GM04504 (cell line): ENCODE results near the gene CD6.

Experiments
- DNase-seq: peaks from one replicate; pipeline ENCODE4 v3.0.0-alpha.2; 2012; ENCODE audit warnings: low read depth

The CD6 gene

DNA sequence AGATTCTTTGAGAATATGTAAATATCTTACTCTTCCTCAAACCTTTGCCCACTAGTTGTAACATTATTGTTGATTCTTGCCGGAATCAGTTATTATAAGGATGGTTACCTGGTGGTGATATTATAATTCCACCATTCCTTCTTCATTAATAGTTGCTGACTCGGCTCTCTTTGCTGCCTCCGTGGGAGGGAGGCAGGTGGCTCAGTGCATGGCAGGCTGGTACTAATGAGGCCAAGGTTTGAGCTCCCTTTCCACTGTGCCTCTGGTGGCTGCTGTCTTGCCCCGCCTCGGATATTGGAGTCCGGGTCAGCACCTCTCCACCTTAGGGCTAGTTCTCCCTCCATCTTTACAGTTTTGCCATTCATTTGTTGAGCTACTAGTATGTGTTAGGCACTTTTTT is 12.7 kb downstream of the CD6 start:
- no peak for DNase-seq

DNA sequence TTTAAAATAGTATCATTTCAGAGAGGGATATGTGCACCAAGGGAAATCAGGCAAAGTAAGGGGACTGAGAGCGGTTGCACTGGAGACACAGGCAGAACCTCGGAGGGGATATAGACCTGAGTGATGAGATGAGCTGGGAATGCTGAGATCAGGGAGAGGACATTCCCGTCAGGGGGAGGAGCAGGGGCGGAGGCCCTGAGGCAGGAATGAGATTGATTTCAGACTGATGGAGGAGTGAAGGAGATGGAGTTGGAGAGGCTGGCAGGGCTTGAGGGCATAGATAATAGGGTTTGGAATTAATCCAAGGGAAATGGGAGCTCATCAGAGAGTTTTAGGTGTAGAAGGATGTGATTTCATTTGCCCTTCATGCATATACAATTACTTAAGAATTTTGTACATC is 13.2 kb downstream of the CD6 start:
- DNase-seq: no peak

DNA sequence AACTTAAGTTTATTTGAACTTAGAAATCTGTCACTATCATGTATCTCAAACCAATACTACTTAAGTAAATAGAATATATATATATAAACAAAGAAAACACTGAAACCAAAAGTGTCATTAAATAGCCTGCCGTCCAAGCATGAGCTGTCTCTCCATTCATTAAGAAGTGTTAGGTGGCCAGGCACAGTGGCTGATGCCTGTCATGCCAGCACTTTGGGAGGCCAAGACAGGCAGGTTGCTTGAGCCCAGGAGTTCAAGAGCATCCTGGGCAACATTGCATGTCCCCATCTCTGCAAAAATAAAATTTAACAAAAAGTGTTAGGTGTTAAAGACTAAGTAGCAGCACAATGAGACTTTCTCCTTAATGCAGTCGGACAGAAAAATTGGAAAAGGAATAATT is 14.0 kb downstream of the CD6 start:
- no peak for DNase-seq

DNA sequence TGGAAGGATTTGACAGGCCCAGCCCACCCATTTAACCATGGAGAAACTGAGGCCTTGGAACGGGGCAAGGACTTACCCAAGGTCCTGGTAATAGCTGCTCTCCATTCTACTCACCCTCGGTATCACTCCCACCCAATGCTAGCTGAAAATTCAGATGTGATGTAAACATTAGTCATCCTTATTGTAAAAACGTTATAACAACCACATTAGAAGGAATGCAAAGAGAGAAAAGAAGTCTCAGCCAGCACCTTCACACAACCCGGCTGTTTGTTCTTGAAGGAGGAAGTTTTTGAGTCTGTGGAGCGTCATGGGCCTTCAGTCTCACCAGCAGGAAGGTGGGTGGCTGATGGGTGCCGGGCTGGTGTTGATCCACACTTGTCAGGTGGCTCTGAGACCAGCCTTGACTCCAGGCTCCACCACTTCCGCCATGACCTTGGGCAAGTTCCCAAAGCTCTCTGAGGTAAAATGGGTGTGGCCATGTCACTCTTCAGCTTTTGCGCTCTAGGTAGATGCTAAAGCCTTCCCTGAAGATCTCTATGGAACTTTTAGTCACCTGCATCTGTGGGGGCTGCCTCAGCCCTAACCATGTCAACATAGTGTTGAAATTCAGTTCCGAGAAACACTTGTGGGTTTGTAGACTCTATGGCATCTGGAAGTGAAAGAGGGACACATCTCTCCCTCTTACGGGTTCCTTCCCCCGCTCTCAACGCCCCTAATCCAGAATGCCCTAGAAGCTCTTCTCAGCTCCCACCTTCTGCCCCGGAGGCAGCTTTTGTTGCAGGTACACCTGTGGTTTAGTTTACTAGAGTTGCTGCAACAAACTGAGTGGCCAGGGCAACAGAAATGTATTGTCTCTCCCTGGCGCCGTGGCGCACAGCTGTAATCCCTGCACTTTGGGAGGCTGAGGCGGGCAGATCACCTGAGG is 14.8 kb downstream of the CD6 start:
- no peak for DNase-seq

DNA sequence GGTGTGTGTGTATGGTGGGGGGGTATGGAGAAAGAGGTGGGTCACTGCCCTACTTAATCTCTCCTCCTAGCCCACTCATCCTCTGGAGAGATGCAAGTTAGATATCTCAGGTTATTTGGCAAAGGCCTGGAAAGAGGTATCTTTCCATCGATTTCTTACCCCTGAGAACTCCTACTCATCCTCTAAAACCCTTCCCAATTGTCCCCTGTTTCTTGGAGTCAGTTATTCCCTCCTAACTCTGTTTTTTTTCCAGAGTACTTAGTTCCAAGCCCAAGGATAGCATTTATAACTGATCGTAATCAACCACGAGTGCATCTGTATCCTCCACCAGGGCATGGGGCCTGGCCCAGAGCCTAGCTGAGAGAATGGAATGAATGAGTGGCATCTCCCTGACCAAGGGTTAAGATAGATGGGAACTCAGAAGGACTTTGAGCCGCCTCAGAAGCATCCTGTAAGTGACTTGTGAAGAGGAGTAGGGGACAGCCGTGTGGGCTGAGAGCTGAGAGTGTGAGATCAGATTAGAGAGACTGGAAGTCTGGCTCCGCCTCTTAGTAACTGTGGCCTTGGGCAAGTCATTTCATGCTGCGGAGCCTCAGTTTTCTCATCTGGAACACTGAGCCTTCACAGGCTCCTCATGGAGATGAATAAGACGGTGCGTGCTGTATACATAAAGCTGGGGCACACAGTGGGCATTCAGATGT is 16.2 kb downstream of the CD6 start:
- DNase-seq: no peak

DNA sequence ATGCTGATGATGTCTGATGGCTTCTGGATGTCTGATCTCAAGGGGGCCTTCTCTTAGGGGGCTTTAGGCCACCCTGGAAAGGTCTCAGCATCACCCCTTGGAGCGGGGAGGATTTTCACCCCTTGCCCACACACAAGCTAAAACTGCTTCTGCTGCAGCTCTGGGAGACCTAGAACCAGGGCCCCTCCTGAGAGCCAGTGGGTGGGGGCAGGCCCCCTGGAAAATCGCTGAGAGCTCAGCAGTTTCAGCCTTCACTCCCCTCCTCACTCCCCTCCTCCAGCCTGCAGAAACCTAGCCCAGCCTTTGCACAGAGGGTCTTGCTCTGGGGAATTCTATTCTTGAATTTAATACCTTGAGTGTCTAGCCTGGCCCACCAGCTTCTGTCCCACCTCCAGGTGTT is 17.2 kb downstream of the CD6 start:
- no peak for DNase-seq

DNA sequence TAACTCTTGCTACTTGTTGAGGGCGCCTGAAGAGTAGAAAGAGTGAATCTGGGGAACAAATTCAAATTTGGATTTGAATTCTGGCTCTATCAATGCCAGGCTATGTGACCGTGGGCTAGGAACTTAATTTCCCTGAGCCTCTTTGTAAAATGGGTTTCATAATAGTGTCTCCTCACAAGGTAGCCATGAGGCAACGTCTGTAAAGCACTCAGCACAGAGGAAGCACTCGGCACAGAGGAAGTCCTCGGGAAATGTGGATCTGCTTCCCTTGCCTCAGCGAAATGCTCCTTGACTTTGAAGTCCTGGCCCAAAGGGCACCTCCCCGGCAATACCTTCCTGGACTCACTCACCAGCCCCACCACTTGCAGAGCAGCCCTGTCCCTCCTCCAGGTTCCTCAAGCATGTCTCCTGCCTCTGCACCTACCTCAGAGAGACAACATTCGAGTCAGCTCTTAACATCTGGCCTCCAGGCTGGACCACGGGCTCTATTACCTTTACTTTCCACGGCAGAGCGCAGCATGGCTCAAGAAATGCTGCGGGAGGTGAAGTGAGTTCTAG is 17.7 kb downstream of the CD6 start:
- no peak for DNase-seq

DNA sequence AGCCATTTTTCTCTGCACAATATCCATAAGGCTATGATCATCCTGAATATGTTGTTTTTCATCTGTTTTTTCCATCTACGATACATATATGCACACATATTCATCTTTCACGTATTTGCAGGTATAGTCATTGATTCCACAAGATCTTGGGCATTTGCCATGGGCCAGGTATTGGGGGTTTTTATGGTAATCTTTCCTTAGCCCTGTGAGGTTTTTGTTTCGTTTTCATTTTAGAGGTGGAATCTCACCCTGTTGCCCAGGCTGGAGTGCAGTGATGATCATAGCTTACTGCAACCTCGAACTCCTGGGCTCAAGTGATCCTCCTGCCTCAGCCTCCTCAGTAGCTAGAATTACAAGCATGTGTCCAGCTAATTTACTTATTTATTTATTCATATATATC is 20.0 kb downstream of the CD6 start:
- no peak for DNase-seq

DNA sequence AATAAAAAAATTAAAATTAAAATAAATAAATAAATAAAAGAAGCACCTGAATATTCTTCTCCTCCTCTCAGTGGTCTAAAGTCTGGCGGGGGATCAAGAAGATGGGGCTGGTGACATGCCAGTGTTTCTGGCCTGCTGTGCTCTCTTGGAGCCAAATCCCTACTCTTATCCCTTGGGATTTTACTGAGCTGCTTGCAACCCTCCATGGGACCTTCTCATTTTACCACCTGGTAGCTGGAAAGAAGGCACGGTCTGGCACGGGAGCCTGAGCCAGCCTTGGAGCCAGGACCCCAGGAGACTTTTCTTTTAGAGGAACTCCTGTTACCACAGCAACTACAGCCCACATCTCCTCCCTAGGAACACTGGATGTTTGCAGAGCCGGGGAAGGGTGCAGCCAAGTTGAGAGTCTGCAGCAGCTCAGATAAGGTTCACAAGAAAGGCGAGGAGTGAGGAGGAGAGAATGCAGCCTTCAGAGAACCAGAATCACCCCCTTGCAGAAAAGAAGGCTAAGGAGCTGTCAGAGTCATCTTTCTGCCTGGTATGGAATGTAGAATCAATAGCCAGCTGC is 21.4 kb downstream of the CD6 start:
- no peak for DNase-seq

DNA sequence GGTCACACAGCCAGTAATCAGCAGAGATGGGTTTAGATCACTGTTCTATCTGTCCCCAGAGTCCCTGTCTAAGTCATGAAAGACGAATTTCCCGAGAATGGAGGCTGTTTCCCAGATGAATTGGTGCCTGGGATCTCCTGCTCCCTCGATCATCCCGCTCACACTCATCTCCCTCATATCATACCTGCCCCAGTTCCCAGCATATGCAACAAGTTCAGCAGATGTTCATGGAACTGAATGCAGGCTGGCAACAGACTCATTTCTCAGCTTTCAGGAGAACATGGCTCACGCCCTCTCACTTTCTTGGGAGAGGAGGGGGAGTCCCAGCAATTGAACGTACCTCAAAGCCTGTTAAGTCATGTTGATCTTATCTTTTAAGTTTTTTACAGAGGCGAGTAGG is 22.1 kb downstream of the CD6 start:
- DNase-seq: no peak

DNA sequence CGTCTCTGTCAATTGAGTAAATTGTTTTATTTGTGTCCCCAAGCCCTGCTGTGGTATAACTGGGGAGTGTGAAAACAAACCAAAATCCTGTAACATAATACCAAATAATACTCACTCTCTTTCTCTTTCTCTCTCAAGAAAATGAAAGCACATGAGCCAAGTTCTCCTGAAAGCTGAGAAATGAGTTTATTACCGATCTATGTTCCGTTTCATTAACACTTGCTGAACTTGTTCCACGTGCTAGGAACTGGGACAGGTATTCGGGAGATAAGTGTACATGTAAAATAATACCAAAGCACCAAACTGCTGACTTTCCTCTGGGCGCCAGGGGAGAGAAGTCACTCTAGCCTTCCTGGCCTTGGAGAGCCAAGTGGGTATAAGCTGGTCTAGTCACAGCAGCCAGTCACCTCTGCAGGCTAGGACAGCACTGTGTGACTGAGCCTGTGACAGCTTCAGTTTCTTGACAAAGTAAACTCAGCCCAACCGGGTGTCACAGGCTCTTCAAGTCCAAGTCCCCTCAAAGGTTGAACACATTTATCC is 23.1 kb downstream of the CD6 start:
- DNase-seq: no peak

DNA sequence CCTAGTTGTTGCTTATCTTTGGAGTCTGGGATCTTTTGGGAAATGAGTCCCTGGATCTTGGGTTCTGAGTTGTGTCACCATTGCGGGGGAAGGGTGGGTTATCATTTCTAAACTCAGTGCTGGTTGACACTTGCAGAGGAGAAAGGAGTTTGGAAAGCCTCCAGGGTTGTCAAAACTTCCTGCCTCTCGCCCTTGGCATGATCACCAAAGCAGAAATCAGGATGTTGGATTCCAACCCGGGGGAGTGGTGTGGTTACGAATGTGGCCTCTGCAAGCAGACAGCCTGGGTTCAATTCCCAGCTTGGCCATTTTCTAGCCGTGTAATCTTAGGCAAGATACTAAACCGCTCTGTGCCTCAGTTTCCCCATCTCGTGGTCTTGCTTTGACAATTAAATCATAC is 24.3 kb downstream of the CD6 start:
- no peak for DNase-seq

DNA sequence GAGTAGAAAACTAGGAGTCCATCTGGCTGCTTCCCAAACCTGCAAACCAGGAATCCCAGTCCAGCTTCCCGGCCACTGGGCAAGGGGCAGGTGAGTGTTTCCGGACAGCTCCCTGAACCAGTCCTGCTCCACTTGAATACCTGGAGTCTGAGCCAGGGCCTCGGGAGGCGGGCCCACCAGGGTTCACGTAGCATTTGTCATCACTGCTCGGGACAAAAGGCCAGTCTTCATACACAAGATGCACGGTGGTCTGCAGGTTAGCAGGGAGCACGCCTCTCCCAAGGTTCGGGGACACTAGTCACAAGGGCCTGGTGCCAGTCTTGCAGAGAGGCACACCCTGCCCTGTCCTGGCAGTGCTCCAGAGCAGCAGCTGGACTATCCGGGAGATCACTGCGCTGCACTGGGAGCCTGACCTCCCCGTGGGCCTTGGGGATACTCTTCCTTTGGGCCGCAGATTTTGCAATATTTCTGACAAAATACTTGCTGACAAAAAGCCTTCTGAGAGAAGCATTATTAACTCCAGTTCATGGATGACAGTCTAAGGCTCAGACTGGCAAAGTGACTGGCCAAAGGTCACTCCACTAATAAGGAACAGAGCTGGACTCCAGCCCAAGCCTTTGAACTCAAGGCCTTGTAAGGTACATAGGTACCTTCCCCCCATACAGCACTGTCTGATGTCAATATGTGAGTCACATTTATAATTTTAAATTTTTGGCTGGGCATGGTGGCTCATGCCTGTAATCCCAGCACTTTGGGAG is 25.1 kb downstream of the CD6 start:
- DNase-seq: no peak

DNA sequence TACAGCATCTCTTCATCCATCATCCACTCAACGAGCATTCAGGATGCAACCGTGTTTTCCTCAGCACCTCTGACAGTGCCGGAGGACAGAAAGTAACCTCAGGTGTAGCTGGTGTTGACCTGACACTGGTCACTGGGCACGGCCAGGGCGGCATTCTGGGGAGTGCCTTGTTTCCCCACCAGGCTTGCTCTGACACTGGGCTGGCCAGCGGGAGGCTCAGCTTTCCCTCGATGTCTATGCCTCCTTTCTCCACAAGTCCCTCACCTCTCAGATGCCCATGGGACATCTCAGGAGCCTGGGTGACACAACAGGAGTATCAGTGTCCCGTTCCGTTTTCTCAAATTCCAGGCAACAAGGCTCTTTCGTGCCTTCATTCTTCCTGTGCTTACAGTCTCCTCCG is 28.9 kb downstream of the CD6 start:
- DNase-seq: no peak

DNA sequence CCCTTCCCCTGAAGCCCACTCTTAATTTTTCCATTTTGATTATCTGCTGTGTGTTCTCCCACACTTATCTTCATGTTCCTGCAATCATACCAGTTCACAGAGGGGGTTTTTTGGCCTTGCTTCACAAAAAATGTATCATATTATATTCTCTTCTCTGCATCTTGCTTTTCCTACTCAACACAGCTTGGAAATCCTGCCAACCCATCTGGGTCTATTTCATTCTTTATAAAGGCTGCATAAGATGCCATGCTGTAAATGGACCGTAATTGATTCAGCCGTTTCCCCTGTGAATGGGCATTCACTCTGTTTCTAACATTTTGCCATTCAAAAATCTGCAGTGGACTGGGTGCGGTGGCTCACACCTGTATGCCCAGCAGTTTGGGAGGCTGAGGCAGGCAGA is 30.5 kb downstream of the CD6 start:
- DNase-seq: no peak

DNA sequence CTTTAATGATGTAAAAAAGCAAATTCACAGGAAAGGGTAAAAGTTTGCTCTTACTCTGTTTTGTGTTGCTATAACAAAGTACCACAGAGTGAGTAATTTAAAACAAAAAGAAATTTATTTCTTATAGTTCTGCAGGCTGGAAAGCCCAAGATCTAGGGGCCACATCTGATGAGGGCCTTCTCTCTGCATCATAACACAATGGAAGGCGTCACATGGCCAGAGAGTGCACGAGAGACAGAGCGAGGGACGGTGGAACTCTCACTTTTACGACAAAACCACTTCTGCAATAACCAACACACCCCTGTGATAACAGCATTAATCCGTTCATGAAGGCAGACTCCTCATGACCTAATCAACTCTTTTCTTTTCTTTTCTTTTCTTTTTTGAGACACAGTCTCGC is 31.1 kb downstream of the CD6 start:
- DNase-seq: no peak

DNA sequence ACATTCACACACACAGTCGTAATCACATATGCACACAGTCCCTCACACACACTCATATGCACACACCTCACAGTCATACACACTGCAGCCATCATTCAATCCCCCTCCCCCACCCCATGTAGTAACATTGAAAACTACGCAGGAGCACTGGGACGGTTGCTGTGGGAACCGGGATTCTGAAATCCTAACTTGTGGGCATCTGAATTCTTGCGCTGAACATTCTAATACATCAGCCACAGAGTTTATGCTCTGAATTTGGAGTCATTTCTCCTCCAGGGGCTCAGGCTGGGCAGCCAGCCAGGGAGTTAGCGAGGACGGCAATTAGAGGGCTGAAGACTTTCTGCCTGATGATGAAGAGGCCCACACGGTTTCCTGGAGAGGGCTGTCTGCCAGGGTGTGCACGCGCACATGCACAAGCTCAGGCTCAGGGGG is 32.7 kb downstream of the CD6 start:
- DNase-seq: no peak

DNA sequence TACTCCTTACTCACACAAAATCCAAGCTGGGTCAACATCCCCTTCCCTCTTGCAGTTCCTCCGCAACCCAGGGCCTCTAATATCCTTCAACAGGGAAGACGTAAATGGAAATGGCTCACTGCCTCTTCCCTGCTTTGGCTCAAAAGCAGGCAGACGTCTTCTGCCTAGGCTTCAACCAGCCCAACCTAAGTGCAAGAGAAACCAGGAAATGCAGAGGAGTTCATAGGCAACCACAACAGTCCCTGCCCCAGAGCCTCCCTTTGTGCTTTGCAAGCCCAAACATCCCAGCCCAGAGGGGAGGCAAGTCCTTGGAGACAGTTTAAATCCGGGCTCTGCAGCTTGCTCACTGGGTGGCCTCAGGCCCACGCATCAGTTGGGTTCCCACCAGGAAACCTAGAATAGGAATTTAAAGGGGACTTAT is 33.3 kb downstream of the CD6 start:
- DNase-seq: no peak

DNA sequence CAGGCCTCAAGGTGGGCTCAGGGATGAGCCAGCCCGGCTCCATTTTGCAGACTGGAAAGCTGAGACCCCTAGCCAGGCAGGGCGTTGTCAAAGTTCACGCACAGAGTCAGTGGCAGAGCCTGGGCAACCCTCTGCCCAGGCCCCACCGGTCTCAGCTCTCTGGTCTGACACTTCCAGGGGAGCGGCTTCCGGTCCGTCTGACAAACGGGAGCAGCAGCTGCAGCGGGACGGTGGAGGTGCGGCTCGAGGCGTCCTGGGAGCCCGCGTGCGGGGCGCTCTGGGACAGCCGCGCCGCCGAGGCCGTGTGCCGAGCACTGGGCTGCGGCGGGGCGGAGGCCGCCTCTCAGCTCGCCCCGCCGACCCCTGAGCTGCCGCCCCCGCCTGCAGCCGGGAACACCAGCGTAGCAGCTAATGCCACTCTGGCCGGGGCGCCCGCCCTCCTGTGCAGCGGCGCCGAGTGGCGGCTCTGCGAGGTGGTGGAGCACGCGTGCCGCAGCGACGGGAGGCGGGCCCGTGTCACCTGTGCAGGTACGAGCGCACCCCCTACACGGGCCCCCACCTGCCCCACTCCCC is 36.0 kb downstream of the CD6 start:
- DNase-seq: no peak

DNA sequence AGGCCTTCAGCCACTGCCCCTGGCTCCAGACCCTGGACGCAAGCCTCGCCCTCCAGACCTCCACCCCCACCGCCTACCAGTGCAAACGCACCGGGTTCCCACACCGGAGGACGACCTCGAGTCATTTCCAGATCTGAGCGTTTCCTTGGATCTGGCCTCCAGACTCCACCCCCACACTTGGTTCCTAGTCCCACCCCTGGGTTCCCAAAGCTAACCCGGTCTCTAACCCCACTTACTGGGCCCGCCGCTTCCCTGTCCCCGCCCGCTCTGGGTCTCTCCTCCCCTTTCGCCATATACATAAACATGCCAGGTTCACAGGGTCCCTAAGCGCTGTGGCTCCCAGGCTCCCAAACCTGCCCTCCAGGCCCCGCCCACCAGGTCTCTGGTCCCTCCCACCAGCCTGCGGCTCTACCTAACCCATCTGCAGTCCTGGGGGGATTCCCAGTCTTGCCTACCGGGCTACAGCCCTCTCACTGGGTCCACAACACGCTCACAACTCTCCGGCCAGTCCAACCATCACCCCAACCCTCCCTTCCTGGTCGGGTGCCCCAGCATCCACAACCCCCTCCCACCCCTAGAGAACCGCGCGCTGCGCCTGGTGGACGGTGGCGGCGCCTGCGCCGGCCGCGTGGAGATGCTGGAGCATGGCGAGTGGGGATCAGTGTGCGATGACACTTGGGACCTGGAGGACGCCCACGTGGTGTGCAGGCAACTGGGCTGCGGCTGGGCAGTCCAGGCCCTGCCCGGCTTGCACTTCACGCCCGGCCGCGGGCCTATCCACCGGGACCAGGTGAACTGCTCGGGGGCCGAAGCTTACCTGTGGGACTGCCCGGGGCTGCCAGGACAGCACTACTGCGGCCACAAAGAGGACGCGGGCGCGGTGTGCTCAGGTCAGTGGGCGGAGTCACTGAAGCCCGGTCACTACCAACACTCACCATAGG is 36.7 kb downstream of the CD6 start:
- DNase-seq: no peak
